Immature natural killer cell (primary cell): ENCODE measurements around the gene FNBP1. TPM values are rescaled to one million over a fixed set of nuclear protein-coding genes. Genes with fewer than 3 reads are reported as not detected.

Source experiments
- DNase-seq, 3 donors: peaks; one replicate each; pipeline ENCODE4 v3.0.0; 2022; ENCODE audit warnings: mixed read lengths in 1 of 3
- H3K27ac Mint-ChIP-seq, 6 donors: one replicate each; pipeline ENCODE4 v1.8.0; 2020; ENCODE audit warnings: mixed read lengths in 6 of 6, mild to moderate bottlenecking in 5 of 6, inconsistent platforms in 4 of 6, moderate library complexity in 3 of 6
- H3K27me3 Mint-ChIP-seq, 3 donors: one replicate each; pipeline ENCODE4 v1.8.0; 2020 to 2021; ENCODE audit warnings: low read depth in 3 of 3, mild to moderate bottlenecking in 3 of 3, mixed read lengths in 3 of 3, moderate library complexity in 3 of 3, inconsistent platforms in 1 of 3
- H3K36me3 Mint-ChIP-seq, 3 donors: one replicate each; pipeline ENCODE4 v1.8.0; 2020; ENCODE audit warnings: mixed read lengths in 3 of 3, inconsistent platforms in 2 of 3, mild to moderate bottlenecking in 2 of 3
- H3K4me1 Mint-ChIP-seq, 2 donors: one replicate each; pipeline ENCODE4 v1.8.0; 2020; ENCODE audit warnings: inconsistent platforms in 2 of 2, mild to moderate bottlenecking in 2 of 2, mixed read lengths in 2 of 2, moderate library complexity in 1 of 2
- H3K4me3 Mint-ChIP-seq, 5 donors: one replicate each; pipeline ENCODE4 v1.8.0; 2020; ENCODE audit warnings: mild to moderate bottlenecking in 5 of 5, mixed read lengths in 5 of 5, inconsistent platforms in 3 of 5, moderate library complexity in 3 of 5
- H3K9me3 Mint-ChIP-seq, 6 donors: one replicate each; pipeline ENCODE4 v1.8.0; 2020; ENCODE audit warnings: mild to moderate bottlenecking in 6 of 6, mixed read lengths in 6 of 6, inconsistent platforms in 4 of 6, moderate library complexity in 3 of 6
- polyA plus RNA-seq, 3 donors: library from polyadenylated mRNA; unstranded; fragments of 300-500 nt; fragmentation: Illumina TruSeq; gene quantifications; one replicate each; pipeline ENCODE4 v1.2.3, GENCODE V29; 2021

Gene FNBP1
- polyA plus RNA-seq, 3 donors from 2014 or later: 113 to 136 (median 135) TPM

DNA sequence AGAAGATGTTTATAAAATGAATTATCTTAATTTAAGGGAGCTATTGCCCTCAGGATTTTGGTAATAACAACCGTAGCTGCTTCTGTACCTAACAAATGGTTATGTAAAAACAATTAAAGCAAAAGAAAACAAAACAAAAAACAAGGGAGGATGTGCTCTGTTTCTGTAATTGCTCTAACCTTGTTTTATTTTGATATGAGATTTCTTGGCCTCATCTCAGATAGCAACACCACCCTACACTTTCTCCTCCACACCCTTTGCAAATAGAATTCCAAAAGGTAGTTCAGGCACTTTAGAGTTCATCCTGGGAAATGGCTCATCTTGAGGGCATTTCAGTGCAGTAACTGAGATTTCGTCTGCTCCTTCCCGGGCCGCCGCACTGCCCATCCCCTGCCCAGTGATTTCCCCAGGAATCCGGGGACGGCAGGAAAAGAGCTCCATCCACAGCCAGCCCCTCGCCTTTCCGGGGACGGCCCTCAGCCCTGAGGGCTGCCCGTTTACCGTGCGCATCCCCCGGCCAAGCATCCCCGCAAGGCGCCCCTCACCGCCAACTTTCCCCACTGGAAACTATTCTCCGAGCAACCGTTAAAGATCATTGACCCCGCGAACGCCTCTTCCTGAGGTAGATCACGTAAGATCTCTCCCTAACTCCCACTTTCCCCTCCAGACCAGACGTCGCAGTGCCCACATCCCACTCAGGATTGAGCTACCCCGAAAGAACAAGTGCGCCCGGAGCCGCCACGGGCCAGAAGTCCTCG is 1.2 kb downstream of the FNBP1 start:
- Mint-ChIP-seq H3K4me1 (peaks cover 81 to 86% of the 10 kb centered on the region in 2 donors), H3K27me3 (peaks cover 11 to 33% (median 26%) of the 10 kb centered on the region in 3 donors), H3K36me3 (peaks cover 0 to 5% (median 4%) of the 10 kb centered on the region in 3 donors), H3K9me3 (peaks cover 0 to 2% (median 0%) of the 10 kb centered on the region in 6 donors), H3K27ac (peak overlapping the region; percentile 96 to 99 (median 99)), H3K4me3 (peak overlapping the region; percentile 99 to 100 (median 100))
- no peak for DNase-seq

- DNase-seq: no peak
- Mint-ChIP-seq H3K27me3 (peaks cover 11 to 33% (median 26%) of the 10 kb centered on the region in 3 donors), H3K27ac (peak overlapping the region; percentile 96 to 99 (median 99)), H3K36me3 (peaks cover 0 to 5% (median 4%) of the 10 kb centered on the region in 3 donors), H3K9me3 (peaks cover 0 to 2% (median 0%) of the 10 kb centered on the region in 6 donors), H3K4me1 (peaks cover 86 to 87% of the 10 kb centered on the region in 2 donors), H3K4me3 (peak overlapping the region; percentile 99 to 100 (median 100))
These were observed 1.9 kb downstream of the FNBP1 start for GRCh38 chr9:130040984-130041647.

DNA sequence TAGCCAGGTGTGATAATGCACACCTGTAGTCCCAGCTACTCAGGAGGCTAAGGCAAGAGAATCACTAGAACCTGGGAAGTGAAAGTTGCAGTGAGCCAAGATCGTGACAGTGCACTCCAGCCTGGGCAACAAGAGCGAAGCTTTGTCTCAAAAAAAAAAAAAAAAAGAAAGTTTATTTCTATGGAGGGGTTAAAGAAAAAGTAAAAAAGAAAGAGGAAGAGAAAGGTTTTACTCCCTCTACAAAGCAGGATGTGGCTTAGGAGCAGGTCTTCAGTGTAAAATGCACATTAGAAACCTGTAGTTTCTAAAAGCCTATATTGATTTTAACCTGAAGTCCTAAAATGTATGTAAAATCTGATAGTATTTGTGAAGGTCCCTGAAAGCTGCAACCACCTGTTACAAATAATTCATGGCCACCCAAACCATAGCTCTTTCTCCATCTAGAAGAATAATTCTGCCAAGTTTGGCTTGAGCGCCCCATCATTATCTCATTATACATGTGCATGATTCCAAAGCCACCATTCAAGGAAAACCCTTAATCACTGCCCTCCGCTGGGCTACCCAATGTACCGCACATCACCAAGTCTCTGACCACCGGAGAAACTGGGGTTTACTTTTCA is 3.4 kb downstream of the FNBP1 start:
- Mint-ChIP-seq H3K4me1 (peaks cover 87% of the 10 kb centered on the region in 2 donors), H3K4me3 (peak overlapping the region; percentile 99 to 100 (median 100)), H3K27ac (peak overlapping the region; percentile 96 to 99 (median 99)), H3K27me3 (peaks cover 11 to 32% (median 26%) of the 10 kb centered on the region in 3 donors), H3K36me3 (peaks cover 0 to 5% (median 4%) of the 10 kb centered on the region in 3 donors), H3K9me3 (peaks cover 0 to 2% (median 0%) of the 10 kb centered on the region in 6 donors)
- peak in 2 of 3 donors; percentile 37 to 43 for DNase-seq

DNA sequence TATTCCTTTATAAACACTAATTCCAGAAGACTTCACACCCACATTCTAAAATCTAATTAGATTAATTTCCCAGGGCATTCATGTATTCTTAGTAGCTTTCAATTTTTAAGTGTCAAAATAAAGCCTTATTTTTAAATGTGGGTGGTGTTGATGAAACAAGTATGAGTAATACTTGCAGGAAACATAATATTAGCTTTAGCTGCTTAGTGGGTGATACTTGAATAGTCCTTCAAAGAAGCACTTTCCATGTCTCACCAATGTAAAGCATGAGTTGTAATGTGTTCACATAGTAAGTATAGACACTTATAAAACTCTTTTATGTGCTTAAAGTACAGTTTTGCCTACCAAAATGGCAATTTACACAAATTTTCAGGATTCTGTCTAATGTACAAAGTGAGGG is 6.9 kb downstream of the FNBP1 start:
- peaks cover 0 to 19% (median 13%) of the 10 kb centered on the region in 3 donors for H3K27me3 Mint-ChIP-seq
- H3K27ac Mint-ChIP-seq: peak overlapping the region; percentile 92 to 99 (median 97)
- peaks cover 94% of the 10 kb centered on the region in 2 donors for H3K4me1 Mint-ChIP-seq
- H3K4me3 Mint-ChIP-seq: peak overlapping the region; percentile 47 to 100 (median 74)
- no peak for DNase-seq
- no peaks in the 10 kb centered on the region for H3K9me3 Mint-ChIP-seq
- no peaks in the 10 kb centered on the region for H3K36me3 Mint-ChIP-seq

- Mint-ChIP-seq H3K27me3 (peaks cover 0 to 13% (median 6%) of the 10 kb centered on the region in 3 donors), H3K4me3 (peak overlapping the region; percentile 31 to 80 (median 68)), H3K9me3 (no peaks in the 10 kb centered on the region), H3K27ac (peak overlapping the region; percentile 83 to 99 (median 97)), H3K4me1 (peaks cover 94 to 95% of the 10 kb centered on the region in 2 donors), H3K36me3 (no peaks in the 10 kb centered on the region)
- DNase-seq: no peak
These were observed 8.4 kb downstream of the FNBP1 start for GRCh38 chr9:130034570-130034969.

GRCh38 chr9:130030651-130031127 is 12.3 kb downstream of the FNBP1 start:
- Mint-ChIP-seq H3K27ac (peak overlapping the region; percentile 82 to 92 (median 88)), H3K36me3 (no peaks in the 10 kb centered on the region), H3K4me3 (peak overlapping the region in 4 of 5 donors; percentile 8 to 44 (median 31)), H3K9me3 (no peaks in the 10 kb centered on the region), H3K27me3 (peaks cover 2 to 3% (median 2%) of the 10 kb centered on the region in 3 donors), H3K4me1 (peaks cover 95 to 96% of the 10 kb centered on the region in 2 donors)
- no peak for DNase-seq

- Mint-ChIP-seq H3K36me3 (no peaks in the 10 kb centered on the region), H3K4me3 (peak overlapping the region; percentile 27 to 71 (median 54)), H3K4me1 (peaks cover 95 to 96% of the 10 kb centered on the region in 2 donors), H3K9me3 (no peaks in the 10 kb centered on the region), H3K27me3 (peaks cover 2 to 3% (median 2%) of the 10 kb centered on the region in 3 donors), H3K27ac (peak overlapping the region; percentile 70 to 93 (median 85))
- no peak for DNase-seq
These were observed 13.6 kb downstream of the FNBP1 start for GRCh38 chr9:130029223-130029973.

GRCh38 chr9:130028493-130029222 is 14.3 kb downstream of the FNBP1 start:
- peak overlapping the region; percentile 27 to 71 (median 54) for H3K4me3 Mint-ChIP-seq
- no peaks in the 10 kb centered on the region for H3K36me3 Mint-ChIP-seq
- peak overlapping the region; percentile 70 to 93 (median 85) for H3K27ac Mint-ChIP-seq
- peak in 2 of 3 donors; percentile 28 to 43 for DNase-seq
- H3K27me3 Mint-ChIP-seq: peaks cover 2 to 3% (median 2%) of the 10 kb centered on the region in 3 donors
- peaks cover 97 to 99% of the 10 kb centered on the region in 2 donors for H3K4me1 Mint-ChIP-seq
- no peaks in the 10 kb centered on the region for H3K9me3 Mint-ChIP-seq

GRCh38 chr9:130027533-130028365 is 15.2 kb downstream of the FNBP1 start:
- no peak for DNase-seq
- Mint-ChIP-seq H3K27ac (peak overlapping the region; percentile 70 to 93 (median 85)), H3K36me3 (no peaks in the 10 kb centered on the region), H3K4me1 (peaks cover 98 to 100% of the 10 kb centered on the region in 2 donors), H3K27me3 (peaks cover 2 to 3% (median 2%) of the 10 kb centered on the region in 3 donors), H3K4me3 (peak overlapping the region; percentile 22 to 71 (median 40)), H3K9me3 (no peaks in the 10 kb centered on the region)

GRCh38 chr9:130026583-130027340 is 16.2 kb downstream of the FNBP1 start:
- peak overlapping the region; percentile 70 to 85 (median 83) for H3K27ac Mint-ChIP-seq
- DNase-seq: no peak
- no peaks in the 10 kb centered on the region for H3K9me3 Mint-ChIP-seq
- H3K36me3 Mint-ChIP-seq: no peaks in the 10 kb centered on the region
- peaks cover 0 to 2% (median 2%) of the 10 kb centered on the region in 3 donors for H3K27me3 Mint-ChIP-seq
- H3K4me1 Mint-ChIP-seq: peaks cover 97 to 98% of the 10 kb centered on the region in 2 donors
- H3K4me3 Mint-ChIP-seq: peak overlapping the region; percentile 13 to 66 (median 55)

GRCh38 chr9:130024597-130024994 is 18.4 kb downstream of the FNBP1 start:
- Mint-ChIP-seq H3K27me3 (peaks cover 0 to 2% (median 2%) of the 10 kb centered on the region in 3 donors), H3K4me3 (no peak overlapping the region), H3K4me1 (peaks cover 97% of the 10 kb centered on the region in 2 donors), H3K27ac (peak overlapping the region in 3 of 6 donors; percentile 44 to 70 (median 58)), H3K36me3 (no peaks in the 10 kb centered on the region), H3K9me3 (no peaks in the 10 kb centered on the region)
- DNase-seq: no peak
